Measurements from ENCODE around the gene OR4C3.
A peak's percentile ranks its signal among the peaks of the same experiment; 100 is the strongest.
"Not testable (repeated sequence)": the region's sequence is repeated elsewhere in the genome, so short reads cannot be mapped to it uniquely, and the experiment has no call there.

Gene OR4C3

DNA sequence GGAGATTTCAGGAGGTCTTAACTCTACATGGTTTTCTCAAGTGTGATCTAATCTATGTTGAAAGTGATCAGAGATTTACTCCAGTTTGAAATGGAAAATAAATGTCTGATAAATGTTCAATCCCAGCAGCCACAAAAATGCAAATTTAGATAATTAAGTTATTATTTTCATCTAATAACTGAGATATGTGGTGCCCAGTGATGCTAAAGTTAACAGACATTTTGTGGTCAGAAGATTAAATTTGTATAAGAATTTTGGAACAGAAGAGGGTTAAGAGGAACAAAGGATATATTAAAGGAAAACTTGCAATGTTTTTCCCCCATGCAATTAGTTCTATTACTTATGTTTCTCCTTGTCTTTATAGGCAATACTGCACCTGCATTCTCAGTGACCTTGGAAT, at the start of gene OR4C3:
Gene OR4C3 (plus strand): TSS at position 301 of the 400 bp plus-strand sequence. CDS start 102 bp downstream, outside the sequence.
- H3K4me3 ChIP-seq (ENCODE audit: low read length); H3K27me3 ChIP-seq (ENCODE audit: low read depth, low read length); H3K4me1 ChIP-seq (ENCODE audit: low read length); H3K27ac ChIP-seq (ENCODE audit: low read length); H3K4me2 ChIP-seq (ENCODE audit: low read length); H3K9me3 ChIP-seq (ENCODE audit: insufficient read depth, low read length); H3K36me3 ChIP-seq (replicated peaks; ENCODE audit: low read depth, low read length); H2AFZ ChIP-seq (ENCODE audit: low read depth, low read length); H3K9ac ChIP-seq (ENCODE audit: low read length); H4K20me1 ChIP-seq (ENCODE audit: insufficient read depth, low read length); H3K79me2 ChIP-seq (ENCODE audit: low read length): not testable (repeated sequence)

DNA sequence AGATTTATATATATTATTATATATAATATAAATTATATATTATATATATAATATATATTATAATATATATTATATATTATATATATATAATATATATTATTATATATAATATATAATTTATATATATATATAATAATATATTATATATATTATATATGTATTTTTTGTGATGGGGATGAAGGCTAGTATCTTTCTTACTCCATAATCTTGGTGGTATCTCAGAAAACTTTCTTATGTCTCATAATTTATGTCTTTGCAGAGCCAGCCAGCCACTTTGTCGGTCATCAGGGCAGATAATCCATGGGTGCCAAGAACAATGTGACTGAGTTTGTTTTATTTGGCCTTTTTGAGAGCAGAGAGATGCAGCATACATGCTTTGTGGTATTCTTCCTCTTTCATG, 18.8 kb upstream of the OR4C3 start, which contains the start of gene OR4S1:
Gene OR4S1 (plus strand): TSS at position 301 of the 400 bp plus-strand sequence. CDS start 0 bp downstream, at position 301.
- no peak within 1 kb of the TSS for H2AFZ ChIP-seq (ENCODE audit: low read depth, low read length)
- TF ChIP-seq, protein P1, sequence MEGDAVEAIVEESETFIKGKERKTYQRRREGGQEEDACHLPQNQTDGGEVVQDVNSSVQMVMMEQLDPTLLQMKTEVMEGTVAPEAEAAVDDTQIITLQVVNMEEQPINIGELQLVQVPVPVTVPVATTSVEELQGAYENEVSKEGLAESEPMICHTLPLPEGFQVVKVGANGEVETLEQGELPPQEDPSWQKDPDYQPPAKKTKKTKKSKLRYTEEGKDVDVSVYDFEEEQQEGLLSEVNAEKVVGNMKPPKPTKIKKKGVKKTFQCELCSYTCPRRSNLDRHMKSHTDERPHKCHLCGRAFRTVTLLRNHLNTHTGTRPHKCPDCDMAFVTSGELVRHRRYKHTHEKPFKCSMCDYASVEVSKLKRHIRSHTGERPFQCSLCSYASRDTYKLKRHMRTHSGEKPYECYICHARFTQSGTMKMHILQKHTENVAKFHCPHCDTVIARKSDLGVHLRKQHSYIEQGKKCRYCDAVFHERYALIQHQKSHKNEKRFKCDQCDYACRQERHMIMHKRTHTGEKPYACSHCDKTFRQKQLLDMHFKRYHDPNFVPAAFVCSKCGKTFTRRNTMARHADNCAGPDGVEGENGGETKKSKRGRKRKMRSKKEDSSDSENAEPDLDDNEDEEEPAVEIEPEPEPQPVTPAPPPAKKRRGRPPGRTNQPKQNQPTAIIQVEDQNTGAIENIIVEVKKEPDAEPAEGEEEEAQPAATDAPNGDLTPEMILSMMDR (IDR thresholded peaks at IDR 0.05; ENCODE audit: low read depth, low read length): no peak
- TF ChIP-seq EZH2phosphoT487 (IDR thresholded peaks at IDR 0.05; ENCODE audit: low read depth): no peak
- no peaks in the 10 kb centered on the region for H3K9me3 ChIP-seq (ENCODE audit: insufficient read depth, low read length)
- no peaks in the 10 kb centered on the region for H3K36me3 ChIP-seq (replicated peaks; ENCODE audit: low read depth, low read length)
- no peaks in the 10 kb centered on the region for H4K20me1 ChIP-seq (ENCODE audit: insufficient read depth, low read length)
- H3K9ac ChIP-seq (ENCODE audit: low read length): no peak within 1 kb of the TSS
- no peak within 1 kb of the TSS for H3K4me3 ChIP-seq (ENCODE audit: low read length)
- H3K4me1 ChIP-seq (ENCODE audit: low read length): peaks cover 4% of the 10 kb centered on the region
- no peaks in the 10 kb centered on the region for H3K27me3 ChIP-seq (ENCODE audit: low read depth, low read length)
- H3K79me2 ChIP-seq (ENCODE audit: low read length): no peaks in the 10 kb centered on the region
- H3K4me2 ChIP-seq (ENCODE audit: low read length): no peak within 1 kb of the TSS
- H3K27ac ChIP-seq (ENCODE audit: low read length): no peak within 1 kb of the TSS

DNA sequence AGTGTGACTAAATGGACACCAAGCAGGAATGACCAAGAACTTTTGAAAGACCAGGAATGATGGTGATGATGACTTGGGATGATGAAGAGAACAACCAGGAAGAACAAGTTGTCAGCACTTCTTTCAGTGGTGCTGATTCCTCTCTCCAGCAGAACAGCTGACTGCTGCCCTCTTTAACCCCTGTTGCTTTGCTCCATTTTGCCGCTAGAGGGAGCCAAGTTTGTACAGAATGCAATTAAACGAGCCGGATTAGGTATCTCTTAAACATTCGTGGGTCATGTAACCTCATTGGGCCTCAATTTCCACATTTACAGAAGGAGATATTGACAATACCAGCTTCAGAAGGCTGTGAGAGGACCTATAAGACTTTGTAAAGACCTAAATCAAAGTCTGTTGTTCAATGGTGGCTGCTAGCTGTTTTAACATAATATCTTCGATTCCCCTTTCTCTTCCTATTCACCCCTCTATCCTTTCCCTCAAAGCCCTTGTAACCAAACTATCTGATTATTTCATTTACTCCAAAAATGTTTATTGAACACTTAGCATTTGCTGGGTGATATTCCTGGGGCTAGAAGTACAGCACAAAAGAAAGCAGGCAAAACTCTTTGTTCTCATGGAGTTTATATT, 16.8 kb upstream of the OR4C3 start:
- no peak overlapping the region for H3K4me3 ChIP-seq (ENCODE audit: low read length)
- peak overlapping the region; percentile 94 for H2AFZ ChIP-seq (ENCODE audit: low read depth, low read length)
- no peak overlapping the region for H3K27ac ChIP-seq (ENCODE audit: low read length)
- H3K27me3 ChIP-seq (ENCODE audit: low read depth, low read length): no peaks in the 10 kb centered on the region
- H3K79me2 ChIP-seq (ENCODE audit: low read length): no peaks in the 10 kb centered on the region
- peak overlapping the region; percentile 45 for H3K4me2 ChIP-seq (ENCODE audit: low read length)
- H4K20me1 ChIP-seq (ENCODE audit: insufficient read depth, low read length): no peaks in the 10 kb centered on the region
- no peaks in the 10 kb centered on the region for H3K36me3 ChIP-seq (replicated peaks; ENCODE audit: low read depth, low read length)
- 0 out of 2 replicates have a peak overlapping the region, but pooled peaks have one; percentile 11 for H3K9ac ChIP-seq (ENCODE audit: low read length)
- H3K4me1 ChIP-seq (ENCODE audit: low read length): peaks cover 4% of the 10 kb centered on the region
- 0 out of 2 replicates have a peak, but pooled peaks cover 3% of the 10 kb centered on the region for H3K9me3 ChIP-seq (ENCODE audit: insufficient read depth, low read length)
- TF ChIP-seq, protein P1 (IDR thresholded peaks at IDR 0.05; ENCODE audit: low read depth, low read length): peak; percentile 97
- TF ChIP-seq EZH2phosphoT487 (IDR thresholded peaks at IDR 0.05; ENCODE audit: low read depth): no peak

DNA sequence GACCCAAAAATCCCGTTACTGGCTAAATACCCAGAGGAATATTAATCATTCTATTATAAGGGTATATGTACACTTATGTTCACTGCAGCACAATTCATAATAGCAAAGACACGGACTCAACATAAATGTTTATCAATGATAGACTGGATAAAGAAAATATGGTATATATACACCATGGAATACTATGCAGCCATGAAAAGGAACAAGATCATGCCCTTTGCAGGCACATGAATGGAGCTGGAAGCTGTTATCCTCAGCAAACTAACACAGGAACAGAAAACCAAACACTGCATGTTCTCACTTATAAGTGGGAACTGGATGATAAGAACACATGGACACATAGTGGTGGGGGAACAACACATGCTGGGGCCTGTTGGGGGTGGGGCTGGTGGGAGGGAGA, 11.1 kb upstream of the OR4C3 start:
- not testable (repeated sequence) for H3K4me1 ChIP-seq (ENCODE audit: low read length); H3K4me3 ChIP-seq (ENCODE audit: low read length); H3K27ac ChIP-seq (ENCODE audit: low read length); H4K20me1 ChIP-seq (ENCODE audit: insufficient read depth, low read length); H3K9ac ChIP-seq (ENCODE audit: low read length); H3K4me2 ChIP-seq (ENCODE audit: low read length); H2AFZ ChIP-seq (ENCODE audit: low read depth, low read length); H3K27me3 ChIP-seq (ENCODE audit: low read depth, low read length); H3K36me3 ChIP-seq (replicated peaks; ENCODE audit: low read depth, low read length); H3K9me3 ChIP-seq (ENCODE audit: insufficient read depth, low read length); H3K79me2 ChIP-seq (ENCODE audit: low read length)

DNA sequence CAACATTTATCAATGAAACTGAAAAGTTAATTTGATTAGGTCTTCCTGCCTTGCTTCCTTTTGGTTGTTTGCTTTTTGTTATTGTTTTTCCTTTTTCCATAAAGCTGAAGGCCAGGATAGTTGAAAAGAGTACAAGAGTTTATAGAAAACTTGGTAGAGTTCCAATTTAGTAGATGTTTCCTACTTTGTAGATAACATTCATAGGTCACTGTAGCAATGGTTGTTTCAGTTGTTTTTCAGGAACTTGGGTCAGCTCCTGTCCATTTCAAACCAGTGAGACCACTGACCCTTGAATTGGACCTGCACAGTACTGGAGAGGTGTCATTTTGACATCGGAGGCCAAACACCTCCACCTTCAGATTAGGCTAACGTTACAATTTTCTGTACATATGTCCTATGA, 4.9 kb upstream of the OR4C3 start:
- not testable (repeated sequence) for H3K79me2 ChIP-seq (ENCODE audit: low read length); H3K4me1 ChIP-seq (ENCODE audit: low read length); H3K4me3 ChIP-seq (ENCODE audit: low read length); H3K36me3 ChIP-seq (replicated peaks; ENCODE audit: low read depth, low read length); H3K4me2 ChIP-seq (ENCODE audit: low read length); H2AFZ ChIP-seq (ENCODE audit: low read depth, low read length); H4K20me1 ChIP-seq (ENCODE audit: insufficient read depth, low read length); H3K9me3 ChIP-seq (ENCODE audit: insufficient read depth, low read length); H3K9ac ChIP-seq (ENCODE audit: low read length); H3K27me3 ChIP-seq (ENCODE audit: low read depth, low read length); H3K27ac ChIP-seq (ENCODE audit: low read length)
